Testis (tissue), 3 donors: ENCODE data around the gene CIITA. TPM values are rescaled to one million over a fixed set of nuclear protein-coding genes. Genes with fewer than 3 reads are reported as not detected.
A peak's percentile ranks its signal among the peaks of the same experiment; 100 is the strongest.

Source experiments
- DNase-seq: peaks from one replicate; pipeline ENCODE4 v3.0.0-alpha.2; 2019
- H3K27ac ChIP-seq, 2 donors: fragments of 200-600 bp; sonication (generic); one replicate each; pipeline ENCODE4 v1.5.1; 2019
- H3K27me3 ChIP-seq: fragments of 200-600 bp; sonication (generic); one replicate; pipeline ENCODE4 v1.5.1; 2019
- H3K36me3 ChIP-seq: fragments of 200-600 bp; sonication (generic); one replicate; pipeline ENCODE4 v1.5.1; 2017; ENCODE audit warnings: low read depth; ENCODE audit errors: missing control alignments
- H3K4me1 ChIP-seq: fragments of 200-600 bp; sonication (generic); one replicate; pipeline ENCODE4 v1.5.1; 2019
- H3K4me3 ChIP-seq, 2 donors: fragments of 200-600 bp; sonication (generic); one replicate each; pipeline ENCODE4 v1.5.1; 2017 to 2019
- H3K9me3 ChIP-seq: fragments of 200-600 bp; sonication (generic); one replicate; pipeline ENCODE4 v1.5.1; 2017
- POLR2A ChIP-seq: fragments of 450-650 bp; IDR thresholded peaks from one replicate; pipeline ENCODE4 v1.6.1; 2017; ENCODE audit warnings: antibody characterized with exemption, mild to moderate bottlenecking, moderate library complexity
- WGBS, 2 donors: methylation state at CpG; one replicate each; pipeline ENCODE4 v1.1.5; 2018; 5-methylcytosine and 5-hydroxymethylcytosine counted together
- intact Hi-C: fragments of 100-400 bp; cut with DNase I; formaldehyde crosslinking; loops from one replicate; pipeline ENCODE4 v1.15.1; 2023; ENCODE audit warnings: low total_unique reads
- polyA plus RNA-seq: library from polyadenylated mRNA; stranded (reverse); fragments of 350-450 nt; fragmentation: Illumina TruSeq; extraction: RNeasy Lipid Tissue Mini Kit (QIAGEN cat#74804); gene quantifications from one replicate; pipeline ENCODE4 v1.2.3, GENCODE V29; 2014; ENCODE audit warnings: low read depth, low replicate concordance; ENCODE audit not compliant: insufficient read depth
- total RNA-seq, 2 donors: library from RNA; depleted of rRNA; stranded (reverse); fragments of >200 nt; gene quantifications; one replicate each; pipeline ENCODE4 v1.2.3, GENCODE V29; 2016
- TF ChIP-seq, protein P1 (sequence below), 3 experiments: fragments of 450-650 bp in 2 of 3; fragments of 200-600 bp in 1 of 3; sonication (generic) in 1 of 3; IDR thresholded peaks; one replicate each; pipeline ENCODE4 v1.5.1; 2016 to 2019; ENCODE audit warnings: antibody characterized with exemption in 3 of 3, mild to moderate bottlenecking in 2 of 3, moderate library complexity in 1 of 3

Gene CIITA
- total and polyA plus RNA-seq, 3 donors from 2014 or later: 6.3 to 16.0 (median 9.5) TPM

DNA sequence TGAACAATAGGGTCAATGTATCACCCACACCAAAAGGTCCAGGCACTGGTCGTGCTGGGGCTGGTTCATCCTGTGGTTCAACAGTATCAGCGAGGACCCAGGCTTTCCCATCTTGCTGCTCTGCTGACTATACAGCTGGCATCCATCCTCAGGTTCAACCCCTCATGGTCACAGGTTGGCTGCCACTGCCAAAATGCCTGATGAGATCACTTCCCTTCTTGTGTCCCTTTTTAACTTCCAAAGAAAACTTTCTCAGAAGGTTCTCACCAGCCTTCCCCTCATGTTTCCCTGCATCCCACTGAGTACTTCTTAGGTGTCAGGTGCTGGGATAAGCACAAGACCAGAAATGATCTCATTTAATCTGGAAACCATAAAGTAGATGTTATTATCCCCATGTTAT is 93.1 kb downstream of the CIITA start:
- intact Hi-C loops: loop anchor here (5.0 kb wide), 1 partner anchor 287 kb away; the partner anchor contains the start of gene SOCS1
- peaks cover 12% of the 10 kb centered on the region for H3K4me1 ChIP-seq
- no peak for TF ChIP-seq POLR2A
- TF ChIP-seq, protein P1, sequence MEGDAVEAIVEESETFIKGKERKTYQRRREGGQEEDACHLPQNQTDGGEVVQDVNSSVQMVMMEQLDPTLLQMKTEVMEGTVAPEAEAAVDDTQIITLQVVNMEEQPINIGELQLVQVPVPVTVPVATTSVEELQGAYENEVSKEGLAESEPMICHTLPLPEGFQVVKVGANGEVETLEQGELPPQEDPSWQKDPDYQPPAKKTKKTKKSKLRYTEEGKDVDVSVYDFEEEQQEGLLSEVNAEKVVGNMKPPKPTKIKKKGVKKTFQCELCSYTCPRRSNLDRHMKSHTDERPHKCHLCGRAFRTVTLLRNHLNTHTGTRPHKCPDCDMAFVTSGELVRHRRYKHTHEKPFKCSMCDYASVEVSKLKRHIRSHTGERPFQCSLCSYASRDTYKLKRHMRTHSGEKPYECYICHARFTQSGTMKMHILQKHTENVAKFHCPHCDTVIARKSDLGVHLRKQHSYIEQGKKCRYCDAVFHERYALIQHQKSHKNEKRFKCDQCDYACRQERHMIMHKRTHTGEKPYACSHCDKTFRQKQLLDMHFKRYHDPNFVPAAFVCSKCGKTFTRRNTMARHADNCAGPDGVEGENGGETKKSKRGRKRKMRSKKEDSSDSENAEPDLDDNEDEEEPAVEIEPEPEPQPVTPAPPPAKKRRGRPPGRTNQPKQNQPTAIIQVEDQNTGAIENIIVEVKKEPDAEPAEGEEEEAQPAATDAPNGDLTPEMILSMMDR (IDR thresholded peaks at IDR 0.05): no peak
- H3K9me3 ChIP-seq: no peaks in the 10 kb centered on the region
- no peaks in the 10 kb centered on the region for H3K27me3 ChIP-seq
- no peak overlapping the region for H3K4me3 ChIP-seq
- no peaks in the 10 kb centered on the region for H3K36me3 ChIP-seq
- WGBS, 2 donors: 88 to 92% methylated on average over 2 of the region's 2 CpGs
- DNase-seq: no peak
- H3K27ac ChIP-seq: no peak overlapping the region

DNA sequence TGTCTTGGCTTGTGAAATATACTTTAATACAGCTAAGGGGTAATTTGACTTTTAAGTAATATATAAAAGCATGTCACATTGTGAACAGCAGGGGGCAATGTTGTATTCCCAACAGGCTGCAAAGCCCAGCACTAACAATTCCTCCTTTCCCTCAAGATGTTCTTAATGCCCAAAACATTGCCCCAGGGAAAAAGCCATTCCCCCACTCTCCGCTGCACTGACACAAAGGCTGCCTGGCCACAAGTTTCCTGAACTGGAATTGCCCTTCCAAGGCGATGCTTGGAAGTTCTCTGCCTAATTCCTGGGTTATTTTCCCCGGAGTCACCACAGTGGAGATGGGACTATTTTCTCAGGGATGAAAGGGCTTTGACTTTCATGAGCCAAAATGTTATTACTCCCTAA is 94.6 kb downstream of the CIITA start:
- Histone ChIP-seq H3K27ac (no peak overlapping the region), H3K27me3 (no peaks in the 10 kb centered on the region), H3K9me3 (no peaks in the 10 kb centered on the region), H3K36me3 (no peaks in the 10 kb centered on the region), H3K4me3 (no peak overlapping the region), H3K4me1 (peaks cover 12% of the 10 kb centered on the region)
- peak; percentile 69 for DNase-seq
- TF ChIP-seq, protein P1 (IDR thresholded peaks at IDR 0.05): peak; percentile 86 to 90 (median 89)
- TF ChIP-seq POLR2A: no peak
- WGBS, 2 donors: 37 to 77% methylated on average over 3 of the region's 3 CpGs
- intact Hi-C loops: loop anchor here (5.0 kb wide), 1 partner anchor 286 kb away; the partner anchor contains the start of gene SOCS1

DNA sequence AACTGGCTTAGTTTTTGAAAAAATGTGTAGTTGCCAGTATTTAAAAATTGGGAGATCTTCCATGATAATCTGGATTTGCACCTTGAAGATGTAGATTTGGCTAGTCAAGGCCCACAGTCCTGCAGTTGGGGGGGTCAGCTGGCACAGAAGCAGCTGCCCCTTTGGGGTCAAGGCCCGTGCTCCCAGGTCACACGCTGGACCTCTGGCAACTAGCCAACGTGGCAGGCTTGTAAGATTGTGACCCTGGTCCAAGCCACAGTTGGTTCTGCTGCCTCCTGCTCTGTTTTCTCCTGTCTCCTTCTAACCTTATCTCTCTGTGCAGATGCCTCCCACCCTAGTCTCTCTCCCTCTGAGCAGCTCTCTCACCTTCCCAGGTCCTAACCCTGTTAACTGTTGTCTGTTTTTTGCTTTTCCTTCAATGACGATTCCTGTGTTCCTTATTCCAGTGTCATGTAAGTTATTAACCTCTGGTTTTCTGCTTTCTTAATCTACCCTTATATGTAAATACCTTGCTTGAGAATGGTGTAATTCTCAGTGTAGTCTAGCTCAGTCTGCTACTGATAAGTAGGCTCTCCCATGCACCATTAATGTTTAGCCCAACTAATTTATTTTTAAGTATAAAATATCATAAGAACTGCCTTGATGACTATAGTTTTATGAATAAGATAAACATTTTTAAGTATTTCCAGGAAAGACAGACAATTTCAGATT is 95.3 kb downstream of the CIITA start:
- Histone ChIP-seq H3K27me3 (no peaks in the 10 kb centered on the region), H3K36me3 (no peaks in the 10 kb centered on the region), H3K27ac (no peak overlapping the region), H3K9me3 (no peaks in the 10 kb centered on the region), H3K4me1 (peaks cover 12% of the 10 kb centered on the region), H3K4me3 (no peak overlapping the region)
- no peak for TF ChIP-seq POLR2A
- TF ChIP-seq, protein P1 (IDR thresholded peaks at IDR 0.05): no peak
- 43 to 58% methylated on average over 4 of the region's 4 CpGs for WGBS, 2 donors
- DNase-seq: no peak
- intact Hi-C loops: loop anchor here (5.0 kb wide), 1 partner anchor 285 kb away; the partner anchor contains the start of gene SOCS1

DNA sequence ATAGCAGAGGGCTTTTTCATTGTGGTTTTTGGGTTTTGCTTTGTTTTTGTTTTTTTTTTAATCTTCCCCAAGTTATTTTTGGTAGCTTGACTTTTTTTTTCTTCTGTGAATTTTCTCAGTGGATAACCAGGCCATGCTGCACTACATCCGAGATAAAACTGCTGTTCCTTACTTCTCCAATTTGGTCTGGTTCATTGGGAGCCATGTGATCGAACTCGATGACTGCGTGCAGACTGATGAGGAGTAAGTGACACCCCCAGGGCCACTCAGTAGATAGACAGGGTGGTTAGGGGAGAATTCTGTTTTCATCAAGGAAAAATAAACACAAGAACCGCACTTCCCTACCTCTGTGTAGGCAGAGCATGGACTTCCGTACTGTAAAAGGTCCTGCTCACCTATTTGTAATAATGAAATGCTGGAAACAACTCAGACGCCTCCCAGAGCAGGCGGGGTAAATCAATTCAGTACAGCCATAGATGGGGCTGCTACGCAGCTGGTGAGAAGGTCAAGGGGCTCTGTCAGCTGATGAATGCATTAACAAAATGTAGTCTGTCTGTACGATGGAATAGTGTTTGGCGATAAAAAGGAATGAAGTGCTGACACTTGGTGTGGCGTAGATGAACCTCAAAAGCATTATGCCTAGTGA is 95.9 kb downstream of the CIITA start:
- no peak overlapping the region for H3K27ac ChIP-seq
- no peaks in the 10 kb centered on the region for H3K27me3 ChIP-seq
- no peak overlapping the region for H3K4me3 ChIP-seq
- intact Hi-C loops: loop anchor here (5.0 kb wide), 1 partner anchor 284 kb away; the partner anchor contains the start of gene SOCS1
- peaks cover 12% of the 10 kb centered on the region for H3K4me1 ChIP-seq
- no peaks in the 10 kb centered on the region for H3K36me3 ChIP-seq
- DNase-seq: no peak
- WGBS, 2 donors: 82 to 87% methylated on average over 12 of the region's 12 CpGs
- TF ChIP-seq, protein P1 (IDR thresholded peaks at IDR 0.05): no peak
- TF ChIP-seq POLR2A: no peak
- H3K9me3 ChIP-seq: no peaks in the 10 kb centered on the region
